Measurements from ENCODE around the gene HRAS.

The HRAS gene

GRCh38 chr11:567629-568292 is 32.4 kb upstream of the HRAS start:
- FAIRE-seq = no peak
- no peak for DNase-seq (ENCODE audit: insufficient read length, low spot score)

GRCh38 chr11:567011-567628 is 31.7 kb upstream of the HRAS start:
- FAIRE-seq = no peak
- DNase-seq (ENCODE audit: insufficient read length, low spot score) = no peak

- no peak for FAIRE-seq
- no peak for DNase-seq (ENCODE audit: insufficient read length, low spot score)
Measured at GRCh38 chr11:565921-566509, 30.6 kb upstream of the HRAS start.

GRCh38 chr11:563812-564578 is 28.6 kb upstream of the HRAS start:
- no peak for FAIRE-seq
- DNase-seq (ENCODE audit: insufficient read length, low spot score) = no peak

GRCh38 chr11:563066-563811 is 27.9 kb upstream of the HRAS start:
- FAIRE-seq (no peak), DNase-seq (ENCODE audit: insufficient read length, low spot score) (no peak)

- DNase-seq (ENCODE audit: insufficient read length, low spot score) (no peak), FAIRE-seq (no peak)
Measured at GRCh38 chr11:562046-562645, 26.8 kb upstream of the HRAS start.

GRCh38 chr11:561148-562003 is 26.0 kb upstream of the HRAS start:
- FAIRE-seq (no peak), DNase-seq (ENCODE audit: insufficient read length, low spot score) (peak; percentile 54)

GRCh38 chr11:560305-561147 is 25.1 kb upstream of the HRAS start, which contains the start of the genes LMNTD2 and RASSF7:
Gene LMNTD2 (minus strand): TSS chr11:560738. CDS start chr11:560716, 22 bp downstream.
Gene RASSF7 (plus strand): TSS chr11:560970. CDS start chr11:561769, 799 bp downstream.
- peak; percentile 88 for FAIRE-seq
- peak; percentile 100 for DNase-seq (ENCODE audit: insufficient read length, low spot score)

GRCh38 chr11:559712-560304 is 24.4 kb upstream of the HRAS start:
- DNase-seq (ENCODE audit: insufficient read length, low spot score) = no peak

GRCh38 chr11:559020-559620 is 23.7 kb upstream of the HRAS start:
- FAIRE-seq (no peak), DNase-seq (ENCODE audit: insufficient read length, low spot score) (no peak)

More at GRCh38 chr11:559712-560304, 24.4 kb upstream of the HRAS start:
- no peak for FAIRE-seq

- FAIRE-seq = no peak
- DNase-seq (ENCODE audit: insufficient read length, low spot score) = no peak
Measured at GRCh38 chr11:558503-558902, 23.1 kb upstream of the HRAS start.

- FAIRE-seq = no peak
- DNase-seq (ENCODE audit: insufficient read length, low spot score) = no peak
Measured at GRCh38 chr11:557328-558132, 22.2 kb upstream of the HRAS start.

- DNase-seq (ENCODE audit: insufficient read length, low spot score) = no peak
- no peak for FAIRE-seq
Measured at GRCh38 chr11:556662-557256, 21.4 kb upstream of the HRAS start.

- FAIRE-seq = no peak
- DNase-seq (ENCODE audit: insufficient read length, low spot score) = no peak
Measured at GRCh38 chr11:555780-556661, 20.6 kb upstream of the HRAS start.

- DNase-seq (ENCODE audit: insufficient read length, low spot score) (no peak), FAIRE-seq (no peak)
Measured at GRCh38 chr11:555227-555779, 19.9 kb upstream of the HRAS start.
